ELR (cell line): ENCODE data around the gene MSI2.

Experiments used
- DNase-seq: peaks from one replicate; pipeline ENCODE4 v3.0.0-alpha.2; 2015; ENCODE audit warnings: low read depth

Gene MSI2

DNA sequence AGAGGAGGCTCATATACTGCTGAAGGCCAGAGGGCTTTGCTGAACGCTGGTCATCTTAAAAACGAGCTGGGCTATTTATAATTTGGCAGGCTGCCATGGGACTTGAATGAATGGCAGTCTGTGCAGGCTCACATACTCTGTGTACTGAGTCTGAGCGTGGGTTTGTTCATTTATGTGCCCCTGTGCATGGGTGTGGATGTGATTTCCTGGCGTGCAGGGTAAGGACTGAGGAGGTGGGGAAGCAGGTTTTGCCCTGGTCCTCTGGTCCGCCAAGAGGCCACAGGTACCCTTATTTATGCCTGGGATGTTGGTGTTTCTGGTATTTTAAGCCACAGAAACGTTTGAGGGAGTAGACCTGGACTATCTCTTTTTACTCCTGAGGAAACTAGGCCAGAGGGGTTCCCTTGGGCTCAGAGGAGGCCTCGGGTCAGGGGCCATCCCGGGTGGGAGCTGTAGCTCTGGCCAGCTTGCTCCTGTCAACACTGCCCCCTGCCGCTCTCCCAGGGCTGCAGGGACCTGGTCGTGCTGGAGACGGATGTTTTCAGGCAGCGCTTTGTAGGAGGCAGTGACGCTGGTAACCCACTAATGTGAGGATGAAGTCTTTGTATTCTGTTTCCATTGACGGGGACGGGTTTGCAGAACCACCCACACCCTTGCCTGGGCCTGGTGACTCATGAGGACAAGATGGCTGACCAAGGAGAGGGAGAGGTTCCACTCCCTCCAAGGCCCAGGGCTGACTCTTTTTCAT, 184.4 kb downstream of the MSI2 start:
- DNase-seq = peak; percentile 60

GRCh38 chr17:57441270-57441600, 184.9 kb downstream of the MSI2 start:
- DNase-seq = no peak

- no peak for DNase-seq
Observed at GRCh38 chr17:57442401-57442823, 186.1 kb downstream of the MSI2 start.

GRCh38 chr17:57442914-57443571, 186.7 kb downstream of the MSI2 start:
- no peak for DNase-seq

GRCh38 chr17:57443781-57444180, 187.5 kb downstream of the MSI2 start:
- no peak for DNase-seq

- no peak for DNase-seq
Observed at GRCh38 chr17:57444682-57445450, 188.5 kb downstream of the MSI2 start.

GRCh38 chr17:57445772-57446472, 189.6 kb downstream of the MSI2 start:
- no peak for DNase-seq

DNA sequence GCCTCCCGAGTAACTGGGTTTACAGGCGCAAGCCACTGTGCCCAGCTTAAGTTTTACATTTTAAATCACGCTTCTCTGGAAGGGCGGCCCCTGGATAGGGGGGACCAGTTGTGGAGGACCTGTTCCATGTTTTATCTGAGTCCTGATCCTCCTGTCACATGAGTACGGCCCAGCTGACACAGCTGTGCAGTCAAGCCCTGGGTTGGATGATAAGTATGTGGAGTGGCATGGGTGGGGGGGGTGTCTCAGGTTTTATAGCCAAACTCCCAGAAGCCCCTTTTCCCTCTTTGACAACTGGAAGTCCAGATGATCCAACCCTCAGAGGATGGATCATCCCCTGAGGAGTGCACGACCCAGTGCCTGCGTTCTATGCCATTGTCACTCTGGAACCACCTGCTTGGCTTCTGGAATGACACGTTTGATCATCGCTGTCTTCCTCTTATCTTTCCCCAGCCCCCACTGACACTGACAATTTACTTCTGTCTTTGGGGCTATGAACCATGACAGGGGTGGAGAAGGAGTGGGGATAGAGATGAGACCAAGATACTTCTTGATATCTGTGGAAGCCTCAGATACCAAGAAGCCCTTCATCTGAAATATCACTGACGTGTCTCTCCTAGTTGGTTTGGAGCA, 191.2 kb downstream of the MSI2 start:
- DNase-seq = no peak

GRCh38 chr17:57447990-57448758, 191.9 kb downstream of the MSI2 start:
- DNase-seq = no peak

DNA sequence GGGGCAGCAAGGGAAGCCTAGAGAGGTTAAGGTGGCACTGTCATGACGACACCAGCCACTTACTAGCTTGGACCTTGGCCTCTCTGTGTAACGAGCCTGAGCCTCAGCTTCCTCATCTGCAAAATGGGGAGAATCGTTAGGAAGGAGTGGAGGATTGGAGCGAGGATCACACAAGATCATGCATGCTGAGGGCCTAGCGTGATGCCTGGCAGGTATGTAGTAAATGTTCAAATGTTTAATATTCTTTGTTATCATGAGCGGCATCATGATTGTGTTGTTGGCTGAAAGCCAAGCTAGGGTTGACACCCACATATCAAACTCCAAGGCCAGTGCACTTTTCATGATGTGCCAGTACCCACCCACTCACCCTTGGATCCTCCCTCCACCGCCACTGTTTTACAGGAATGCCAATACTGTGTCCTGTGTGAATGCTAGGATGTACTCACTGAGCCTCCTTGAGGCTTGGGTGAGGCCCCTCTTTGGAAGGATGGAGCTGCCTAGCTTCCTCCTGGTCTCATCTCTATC, 192.5 kb downstream of the MSI2 start:
- DNase-seq = no peak

DNA sequence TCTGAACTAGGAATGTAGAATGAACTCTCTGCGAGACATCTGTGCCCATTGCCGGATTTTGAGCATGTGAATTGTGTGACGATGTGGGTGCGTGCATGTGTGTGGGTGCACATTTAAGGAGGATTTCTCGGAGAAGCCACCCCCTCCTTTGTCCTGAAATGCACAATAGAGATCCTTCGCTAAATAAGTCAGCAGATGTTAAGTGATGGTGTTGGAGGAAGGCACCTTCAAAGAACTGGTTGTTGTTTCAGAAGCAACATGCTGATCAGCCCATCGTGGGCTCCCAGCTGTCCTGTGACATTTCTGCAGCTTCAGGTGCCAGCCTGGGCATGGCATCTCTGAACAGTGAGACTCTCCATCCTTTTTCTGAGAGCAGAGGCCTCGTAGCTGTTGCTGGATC, 194.9 kb downstream of the MSI2 start:
- no peak for DNase-seq

GRCh38 chr17:57451643-57452042, 195.3 kb downstream of the MSI2 start:
- DNase-seq = no peak

DNA sequence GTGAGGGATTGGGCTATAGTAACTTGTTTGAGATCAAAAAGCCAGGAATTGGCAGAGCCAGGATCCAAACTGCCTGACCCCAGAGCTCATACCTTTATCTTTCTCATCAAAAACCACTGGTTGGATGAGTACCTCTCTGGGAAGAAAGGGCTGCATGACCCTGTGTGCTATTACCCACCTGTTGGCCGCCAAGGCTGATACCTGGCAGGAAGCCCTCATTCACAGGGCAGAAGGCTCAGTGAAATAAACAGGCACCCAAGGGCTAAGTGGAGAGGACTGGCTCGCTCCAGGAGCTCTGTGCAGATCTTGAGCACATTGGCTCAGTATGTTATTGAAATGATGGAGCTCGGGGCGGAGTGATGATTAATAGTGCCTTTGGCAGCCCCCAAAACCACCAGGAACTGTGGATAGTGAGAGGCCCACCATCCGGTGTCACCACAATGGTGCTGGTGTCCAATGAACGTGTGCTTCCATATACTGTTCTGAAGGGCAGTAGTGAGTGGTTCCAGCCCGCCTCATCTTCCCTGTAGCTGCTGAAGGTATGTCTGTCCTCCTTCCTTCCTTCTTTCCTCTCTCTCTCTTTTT, 197.6 kb downstream of the MSI2 start:
- no peak for DNase-seq

DNA sequence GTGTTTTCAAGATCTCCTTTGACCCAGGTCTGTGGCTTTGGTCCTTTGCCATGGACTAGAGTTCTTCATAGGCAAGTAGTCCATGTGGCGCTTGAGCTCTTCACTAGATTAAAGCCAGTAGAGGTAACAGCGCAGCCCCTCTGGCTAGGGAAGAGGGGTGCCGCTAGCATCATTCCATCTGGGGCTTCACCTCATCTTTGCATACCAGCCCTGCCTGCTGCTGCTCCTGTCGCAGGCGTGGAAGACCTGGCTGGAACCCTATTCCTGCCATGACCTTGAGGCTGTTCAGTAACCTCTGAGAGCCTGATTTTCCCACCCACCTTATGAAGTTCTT, 198.4 kb downstream of the MSI2 start:
- DNase-seq = no peak

- no peak for DNase-seq
Observed at GRCh38 chr17:57455063-57455914, 199.0 kb downstream of the MSI2 start.

GRCh38 chr17:57456622-57457021, 200.3 kb downstream of the MSI2 start:
- no peak for DNase-seq

GRCh38 chr17:57457188-57457587, 200.9 kb downstream of the MSI2 start:
- no peak for DNase-seq

DNA sequence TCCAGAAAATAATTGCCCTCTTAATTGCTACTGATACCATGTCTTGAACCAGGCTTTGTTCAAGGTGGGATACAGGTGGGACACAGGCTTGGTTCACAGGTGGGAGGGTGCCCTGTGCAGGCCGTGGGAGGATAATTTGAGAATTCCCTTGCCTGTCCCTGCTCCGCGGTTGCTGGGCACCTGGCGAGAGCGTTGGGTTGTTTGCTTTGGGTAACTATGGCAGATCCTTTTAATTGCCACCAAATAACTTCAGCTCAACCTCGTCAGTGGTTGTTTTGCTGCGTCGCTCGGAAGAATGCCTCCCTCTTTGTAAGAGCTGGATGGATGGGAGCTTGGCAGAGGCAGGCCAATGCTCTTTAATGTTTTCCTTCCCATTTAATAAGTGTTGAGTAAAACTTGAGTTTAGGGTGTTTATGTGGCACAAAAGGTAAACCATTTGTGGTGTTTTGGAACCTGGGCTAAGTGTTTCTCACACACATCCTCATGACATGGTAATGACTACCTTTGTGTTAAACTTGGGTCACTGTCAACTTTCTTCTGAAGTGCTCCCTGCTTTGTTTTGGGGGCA, 202.5 kb downstream of the MSI2 start:
- no peak for DNase-seq

GRCh38 chr17:57459286-57459915, 203.1 kb downstream of the MSI2 start:
- peak; percentile 90 for DNase-seq
